GM18951 (cell line): ENCODE results near the gene OR1I1.

ENCODE experiments used
- POLR2A ChIP-seq: IDR thresholded peaks from 4 replicates; pipeline ENCODE4 v1.6.1; 2011; ENCODE audit warnings: mild to moderate bottlenecking; ENCODE audit not compliant: insufficient read length, insufficient read depth; ENCODE audit errors: extremely low read depth
- in situ Hi-C: fragments of 300-500 bp; cut with MboI; formaldehyde crosslinking; loops from one replicate; pipeline ENCODE4 v1.12.0; 2022; ENCODE audit warnings: low sequenced_read_pairs, mixed read lengths, inconsistent platforms; ENCODE audit not compliant: unreplicated experiment

OR1I1 gene

DNA sequence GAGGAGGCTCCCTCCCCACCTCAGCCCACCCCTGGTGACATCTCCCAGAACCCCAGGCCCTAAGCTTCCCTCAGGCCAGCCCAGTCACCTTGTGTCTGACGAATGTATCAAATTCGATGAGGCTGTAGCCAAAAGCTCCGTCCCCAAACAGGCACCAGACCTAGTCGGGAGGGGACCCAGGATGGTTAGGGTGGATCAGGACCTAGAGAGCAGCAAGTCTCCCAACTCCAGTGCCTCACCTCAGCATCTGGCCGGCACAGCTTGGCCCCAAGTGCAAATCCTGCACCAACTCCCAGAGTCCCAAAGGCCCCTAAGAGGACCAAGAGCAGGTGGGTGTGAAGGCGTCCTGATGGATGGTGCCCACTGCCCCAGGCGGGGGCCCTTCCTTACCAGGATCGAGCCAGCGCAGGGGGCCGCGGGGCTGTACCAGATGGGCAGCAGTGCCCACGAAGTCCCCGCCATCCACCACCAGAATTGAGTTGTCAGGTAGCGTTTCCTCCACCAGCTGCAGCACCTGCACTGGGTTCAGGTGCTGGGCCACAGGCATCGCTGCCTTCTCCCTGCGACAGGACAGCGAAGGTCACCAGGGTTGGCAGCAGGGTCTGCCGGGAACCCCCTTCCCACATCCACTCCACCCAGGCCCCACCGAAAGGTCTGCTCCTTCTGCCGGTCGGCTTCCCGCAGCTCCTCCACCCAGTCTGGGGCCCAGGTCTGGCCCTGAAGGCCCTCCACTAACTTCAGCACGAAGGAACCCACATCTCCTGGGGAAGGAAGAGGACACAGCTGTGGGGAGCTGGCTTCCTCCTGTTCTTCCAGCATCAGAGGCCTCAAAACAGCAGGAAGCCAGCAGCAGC is 34.0 kb downstream of the OR1I1 start:
- in situ Hi-C loops, result no loop called here
- no peak for TF ChIP-seq POLR2A

DNA sequence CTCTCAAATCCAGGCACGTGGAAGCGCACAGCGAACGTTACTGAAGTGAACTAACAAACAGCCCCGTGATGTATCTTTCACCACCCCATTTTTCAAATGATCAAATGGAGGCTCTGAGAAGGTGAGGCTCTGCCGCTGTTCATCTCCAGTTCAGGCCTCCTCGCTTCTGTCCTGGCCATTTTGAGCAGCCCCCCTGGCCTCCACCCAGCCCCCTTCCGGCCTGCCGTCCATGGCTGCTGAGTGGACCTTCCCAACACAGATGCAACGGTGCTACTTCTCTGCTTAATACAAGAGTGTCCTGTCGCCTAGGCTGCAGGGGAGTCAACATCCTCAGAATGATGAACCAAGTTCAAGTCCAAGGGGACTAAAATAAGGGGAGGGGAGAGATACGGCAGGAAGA is 34.8 kb downstream of the OR1I1 start:
- no peak for TF ChIP-seq POLR2A
- in situ Hi-C loops, result no loop called here

DNA sequence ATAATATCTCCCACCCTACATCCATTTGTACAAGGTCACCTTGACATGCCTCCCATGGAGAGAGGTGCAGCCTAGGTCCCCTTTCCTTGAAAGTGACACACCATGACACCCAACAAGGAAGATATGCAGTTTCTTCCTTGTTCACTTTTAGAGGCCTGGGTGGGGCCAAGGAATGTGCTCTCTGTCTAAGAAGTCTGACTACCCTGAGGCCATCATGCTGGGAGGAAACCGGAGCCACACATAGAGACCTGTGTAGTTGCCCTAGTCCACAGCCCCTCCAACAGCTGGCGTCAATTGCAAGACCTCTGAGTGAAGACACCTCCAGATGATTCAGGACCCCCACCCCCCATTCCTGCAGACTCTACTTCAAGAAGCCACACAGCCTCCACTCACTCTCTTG is 36.2 kb downstream of the OR1I1 start:
- no peak for TF ChIP-seq POLR2A
- in situ Hi-C loops, result no loop called here

DNA sequence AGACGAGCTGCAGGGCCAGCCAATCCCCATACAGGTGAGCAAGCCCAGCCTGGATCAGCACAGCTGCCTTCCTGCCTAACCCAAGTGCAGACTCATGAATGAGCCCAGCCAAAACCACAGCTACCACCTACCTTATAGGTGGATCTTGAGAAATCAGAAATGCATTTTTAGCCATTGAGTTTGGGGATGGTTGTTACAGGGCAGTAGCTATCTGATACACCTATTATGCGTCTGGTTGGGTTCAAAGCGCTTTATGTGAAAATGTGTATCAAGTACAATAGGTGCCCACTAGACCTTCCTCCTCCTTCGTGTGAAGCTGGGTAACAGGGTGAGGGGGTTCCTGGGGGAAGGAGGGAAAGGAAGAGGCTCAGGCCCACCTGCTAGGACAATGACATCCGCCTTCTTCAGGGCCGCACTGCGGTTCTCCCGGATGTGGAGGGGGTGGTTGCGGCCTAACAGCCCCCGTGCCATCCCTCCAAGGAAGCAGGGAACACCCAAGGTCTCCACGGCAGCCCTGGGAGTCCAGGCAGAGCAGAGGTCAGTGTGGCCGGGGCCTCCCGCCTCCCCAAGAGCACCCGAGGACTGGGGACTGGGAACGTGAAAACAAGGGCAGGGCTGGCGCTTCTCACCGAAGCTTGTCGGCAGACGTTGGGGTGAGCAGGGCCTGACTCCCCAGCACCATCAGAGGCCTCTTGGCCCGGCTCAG is 36.9 kb downstream of the OR1I1 start:
- in situ Hi-C loops, result no loop called here
- no peak for TF ChIP-seq POLR2A

GRCh38 chr19:15120135-15121026 is 38.4 kb downstream of the OR1I1 start:
- TF ChIP-seq POLR2A, result no peak
- in situ Hi-C loops, result no loop called here

DNA sequence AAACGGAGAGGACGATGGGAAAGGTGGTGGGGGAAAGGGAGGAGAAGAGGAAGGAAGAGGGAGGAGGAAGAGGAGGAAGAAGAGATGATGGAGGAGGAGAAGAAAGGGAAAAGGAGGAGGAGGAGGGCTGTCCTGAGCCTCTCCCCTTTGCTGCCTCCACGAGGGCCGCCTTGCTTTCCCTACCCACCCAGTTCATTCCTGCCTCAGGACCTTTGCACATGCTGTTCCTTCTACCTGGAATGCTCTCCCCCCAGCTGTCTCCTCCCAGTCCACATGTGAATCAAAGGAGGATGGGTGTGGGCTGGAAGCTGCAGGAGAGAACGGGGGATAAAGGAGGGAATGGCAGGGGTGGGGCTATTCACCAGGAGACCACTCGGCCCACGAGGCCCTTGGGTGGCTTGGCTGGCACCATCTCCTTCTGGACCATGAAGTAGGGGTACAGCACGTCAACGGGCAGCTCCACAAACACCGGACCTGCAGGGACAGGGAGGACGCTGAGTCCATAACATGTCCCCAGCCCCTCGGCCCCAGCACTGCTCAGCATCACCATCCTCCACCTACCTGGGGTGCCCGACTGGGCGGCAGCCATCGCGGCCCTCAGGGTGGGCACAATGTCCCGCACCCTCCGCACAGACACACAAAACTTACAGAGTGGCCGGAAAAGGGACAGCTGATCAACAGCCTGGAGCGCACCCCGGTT is 40.5 kb downstream of the OR1I1 start:
- no peak for TF ChIP-seq POLR2A

GRCh38 chr19:15123031-15123890 is 41.2 kb downstream of the OR1I1 start:
- in situ Hi-C loops, result no loop called here

More for the DNA sequence above, 40.5 kb downstream of the OR1I1 start:
- in situ Hi-C loops, result no loop called here

DNA sequence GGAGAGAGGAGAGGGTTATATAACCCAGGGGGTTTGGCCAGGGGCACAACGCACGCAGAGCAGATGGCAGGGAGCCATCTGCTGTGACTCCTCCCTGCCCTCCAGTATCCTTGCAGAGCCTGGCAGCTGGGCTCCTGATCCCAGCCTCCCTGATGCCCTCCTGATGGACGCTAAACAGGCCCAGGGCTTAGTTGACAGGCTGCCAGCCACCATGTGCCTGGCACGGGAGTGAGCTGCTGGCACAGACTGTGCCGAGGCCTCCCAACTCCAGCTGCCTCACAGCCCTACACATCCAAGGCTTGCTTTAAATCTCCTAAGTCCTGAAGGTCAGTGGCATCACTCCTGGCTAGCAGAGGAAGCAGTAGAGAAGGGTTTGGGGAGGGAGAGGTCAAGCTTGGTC is 41.9 kb downstream of the OR1I1 start:
- no peak for TF ChIP-seq POLR2A
- in situ Hi-C loops, result no loop called here

More at GRCh38 chr19:15123031-15123890, 41.2 kb downstream of the OR1I1 start:
- TF ChIP-seq POLR2A, result no peak

- in situ Hi-C loops, result no loop called here
- TF ChIP-seq POLR2A, result no peak
Observed at GRCh38 chr19:15124572-15125231, 42.7 kb downstream of the OR1I1 start.

DNA sequence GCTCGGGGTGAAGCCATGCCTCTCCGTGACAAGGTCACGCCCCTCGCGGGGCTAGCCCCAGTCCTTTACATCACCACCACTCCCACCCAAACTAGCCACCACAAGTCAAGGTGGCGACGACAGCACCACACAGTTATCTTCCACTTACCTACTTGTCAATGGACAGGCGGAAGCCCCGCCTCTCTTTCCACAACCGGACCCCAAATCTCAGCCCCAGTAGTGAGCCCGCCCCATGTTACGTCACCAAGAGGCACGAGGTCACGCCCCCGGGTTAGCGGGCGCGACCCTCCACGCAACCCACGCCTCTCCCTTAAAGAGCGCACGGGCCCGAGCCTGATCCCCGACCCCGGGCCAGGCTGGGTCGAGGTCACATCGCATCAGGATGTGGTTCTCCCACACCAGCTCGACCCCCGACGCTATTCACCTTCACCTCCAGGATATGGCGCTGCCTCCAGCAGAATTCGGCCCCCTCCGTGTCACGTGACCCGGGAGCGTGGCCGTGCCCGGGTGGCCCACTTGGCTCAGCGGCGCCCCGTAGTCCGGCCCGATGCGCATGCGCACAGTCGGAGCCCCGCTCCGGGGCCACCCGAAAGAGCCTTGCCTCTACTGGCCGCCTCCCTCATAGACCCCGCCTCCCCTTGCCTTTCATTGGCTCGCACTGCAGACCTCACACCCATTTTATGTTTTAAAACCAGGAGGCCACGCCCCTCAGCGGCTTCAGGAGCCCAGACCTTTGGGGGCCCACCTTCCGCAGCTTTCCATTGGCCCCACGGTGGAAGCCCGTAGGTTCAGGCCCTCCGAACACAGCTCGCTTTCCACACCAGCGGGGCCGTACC is 43.4 kb downstream of the OR1I1 start:
- in situ Hi-C loops, result no loop called here
- peak; percentile 76 for TF ChIP-seq POLR2A
